HepG2 (cell line): ENCODE data around the gene ATP9A. TPM values are rescaled to one million over a fixed set of nuclear protein-coding genes. Genes with fewer than 3 reads are reported as not detected.
A peak's percentile ranks its signal among the peaks of the same experiment; 100 is the strongest.

ENCODE experiments used
- ARID4A ChIP-seq: sonication (generic); formaldehyde crosslinking; IDR thresholded peaks from 2 replicates; pipeline ENCODE4 v1.5.0; 2020; ENCODE audit warnings: mild to moderate bottlenecking, missing genetic modification reagents, borderline replicate concordance
- CREBL2 ChIP-seq: sonication (generic); formaldehyde crosslinking; IDR thresholded peaks from 2 replicates; pipeline ENCODE4 v1.8.1; 2023; ENCODE audit warnings: missing genetic modification reagents, mild to moderate bottlenecking, borderline replicate concordance
- DPF2 ChIP-seq: sonication (generic); formaldehyde crosslinking; IDR thresholded peaks from 2 replicates; pipeline ENCODE4 v1.4.0; 2020; ENCODE audit warnings: mild to moderate bottlenecking, low read depth, missing genetic modification reagents, borderline replicate concordance
- ETV5 ChIP-seq: IDR thresholded peaks from 2 replicates; pipeline ENCODE4 v1.6.1; 2018; ENCODE audit warnings: missing biosample characterization, missing genetic modification reagents, inconsistent platforms, borderline replicate concordance
- HNF4A ChIP-seq: sonication (generic); formaldehyde crosslinking; IDR thresholded peaks from 2 replicates; pipeline ENCODE4 v1.4.0; 2020; ENCODE audit warnings: missing genetic modification reagents
- SOX13 ChIP-seq, 3 experiments: fragments of 450-650 bp in 1 of 3; sonication (generic) in 1 of 3; formaldehyde crosslinking in 1 of 3; IDR thresholded peaks in 2 of 3; conservative IDR thresholded peaks in 1 of 3; 2 replicates each; pipeline versions ENCODE4 v1.5.0 to v1.6.1; 2016 to 2020; ENCODE audit warnings: antibody characterized with exemption in 1 of 3, mild to moderate bottlenecking in 1 of 3, missing compliant biosample characterization in 1 of 3, missing genetic modification reagents in 1 of 3, moderate library complexity in 1 of 3
- ZFP36L2 ChIP-seq: sonication (generic); formaldehyde crosslinking; IDR thresholded peaks from 2 replicates; pipeline ENCODE4 v1.4.0; 2020; ENCODE audit warnings: missing genetic modification reagents
- ZNF121 ChIP-seq: sonication (generic); formaldehyde crosslinking; IDR thresholded peaks from 2 replicates; pipeline ENCODE4 v1.5.0; 2020; ENCODE audit warnings: mild to moderate bottlenecking, missing genetic modification reagents
- ZNF256 ChIP-seq: sonication (generic); formaldehyde crosslinking; conservative IDR thresholded peaks from 2 replicates; pipeline ENCODE4 v1.4.0; 2020; ENCODE audit warnings: missing genetic modification reagents
- ZNF770 ChIP-seq: sonication (generic); formaldehyde crosslinking; IDR thresholded peaks from 2 replicates; pipeline ENCODE4 v1.5.0; 2020; ENCODE audit warnings: mild to moderate bottlenecking, missing genetic modification reagents
- polyA plus RNA-seq, 8 experiments: library from polyadenylated mRNA; depleted of rRNA in 3 of 8; stranded (reverse) in 7 of 8; unstranded in 1 of 8; fragments of >200 nt; fragmentation: Illumina TruSeq in 4 of 8; extraction: Trizol in 4 of 8; gene quantifications; 2 replicates each; pipeline versions ENCODE4 v1.2.1 to v1.2.3, GENCODE V29; 2011 to 2016; ENCODE audit warnings: low read depth in 4 of 8, missing spikeins in 1 of 8, mixed read lengths in 1 of 8; ENCODE audit not compliant: insufficient read depth in 1 of 8
- total RNA-seq, 5 experiments: library from RNA; depleted of rRNA; stranded (reverse); fragments of >200 nt; fragmentation: Illumina TruSeq; extraction: Trizol; gene quantifications; 2 replicates each; pipeline ENCODE4 v1.2.3, GENCODE V29; 2016; ENCODE audit warnings: low read depth in 1 of 5
- TF ChIP-seq, protein P1 (sequence below): sonication (generic); formaldehyde crosslinking; IDR thresholded peaks from 2 replicates; pipeline ENCODE4 v1.5.0; 2020; ENCODE audit warnings: mild to moderate bottlenecking, missing genetic modification reagents, moderate library complexity
- TF ChIP-seq, protein P2 (sequence below): fragments of 450-650 bp; IDR thresholded peaks from 2 replicates; pipeline ENCODE4 v1.6.1; 2017; ENCODE audit warnings: mild to moderate bottlenecking

The ATP9A gene
- total and polyA plus RNA-seq, 2 of the 13 experiments (the other 11 are each of a cell fraction or from before 2014, with no cell fraction given), result 11.8 to 18.5 TPM

DNA sequence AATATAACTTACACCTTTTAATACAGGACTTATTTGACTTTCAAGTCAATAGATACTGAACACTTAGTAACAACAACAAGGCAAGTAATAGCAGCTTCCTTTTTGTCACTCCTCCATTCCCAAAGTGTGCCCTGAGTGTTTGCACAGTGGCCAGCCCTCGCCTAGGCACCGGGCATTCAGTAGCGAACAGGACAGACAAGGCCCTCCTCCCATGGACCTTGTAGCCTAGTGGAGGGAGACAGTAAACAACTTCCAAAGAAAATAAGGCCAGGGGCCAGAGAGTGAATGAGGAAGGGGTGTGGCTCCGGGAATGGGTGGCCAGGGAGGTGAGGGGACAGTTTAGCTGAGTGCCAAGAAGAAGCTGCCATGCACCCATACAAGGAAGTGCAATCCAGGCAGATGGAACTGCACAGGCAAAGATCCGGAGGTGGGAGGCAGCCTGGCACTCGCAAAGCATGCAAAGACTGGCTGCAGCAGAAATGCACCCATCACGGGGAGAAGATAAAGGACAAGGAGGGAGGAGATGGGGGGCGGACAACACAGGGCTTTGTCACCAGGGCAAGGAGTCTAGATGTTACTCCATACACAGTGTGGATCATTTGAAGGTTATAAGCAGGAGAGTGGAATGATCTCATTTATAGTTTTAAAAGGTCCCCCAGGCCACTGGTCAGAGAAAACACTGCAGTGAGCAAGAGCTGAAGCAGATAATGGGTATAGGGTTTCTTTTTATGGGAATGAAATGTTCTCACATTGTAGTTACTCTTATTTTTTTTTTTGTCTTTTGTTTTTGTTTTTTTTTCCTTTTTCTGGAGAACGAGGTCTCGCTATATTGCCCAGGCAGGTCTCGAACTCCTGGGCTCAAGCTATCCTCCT lies 32.2 kb downstream of the ATP9A start (continued):
- TF ChIP-seq, protein P1, sequence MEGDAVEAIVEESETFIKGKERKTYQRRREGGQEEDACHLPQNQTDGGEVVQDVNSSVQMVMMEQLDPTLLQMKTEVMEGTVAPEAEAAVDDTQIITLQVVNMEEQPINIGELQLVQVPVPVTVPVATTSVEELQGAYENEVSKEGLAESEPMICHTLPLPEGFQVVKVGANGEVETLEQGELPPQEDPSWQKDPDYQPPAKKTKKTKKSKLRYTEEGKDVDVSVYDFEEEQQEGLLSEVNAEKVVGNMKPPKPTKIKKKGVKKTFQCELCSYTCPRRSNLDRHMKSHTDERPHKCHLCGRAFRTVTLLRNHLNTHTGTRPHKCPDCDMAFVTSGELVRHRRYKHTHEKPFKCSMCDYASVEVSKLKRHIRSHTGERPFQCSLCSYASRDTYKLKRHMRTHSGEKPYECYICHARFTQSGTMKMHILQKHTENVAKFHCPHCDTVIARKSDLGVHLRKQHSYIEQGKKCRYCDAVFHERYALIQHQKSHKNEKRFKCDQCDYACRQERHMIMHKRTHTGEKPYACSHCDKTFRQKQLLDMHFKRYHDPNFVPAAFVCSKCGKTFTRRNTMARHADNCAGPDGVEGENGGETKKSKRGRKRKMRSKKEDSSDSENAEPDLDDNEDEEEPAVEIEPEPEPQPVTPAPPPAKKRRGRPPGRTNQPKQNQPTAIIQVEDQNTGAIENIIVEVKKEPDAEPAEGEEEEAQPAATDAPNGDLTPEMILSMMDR, result 0 out of 2 replicates have a peak, but pooled peaks have one; percentile 16
- TF ChIP-seq HNF4A (CRISPR knock-in tag), result peak; percentile 58; the same call in 1 of the 2 replicates
- TF ChIP-seq DPF2 (CRISPR knock-in tag), result peak; percentile 62; the same call in 1 of the 2 replicates
- peak; percentile 48; the same call in 1 of the 2 replicates for TF ChIP-seq ETV5 (CRISPR knock-in tag)
- no peak for TF ChIP-seq ZNF256 (CRISPR knock-in tag)
- TF ChIP-seq ZFP36L2 (CRISPR knock-in tag), result no peak
- no peak for TF ChIP-seq CREBL2 (CRISPR knock-in tag)
- TF ChIP-seq SOX13 (IDR thresholded peaks at IDR 0.05), result no peak
- peak in 1 of 2 experiments; percentile 66; a peak in 2 of 4 replicates for TF ChIP-seq SOX13 (CRISPR knock-in tag; conservative IDR thresholded peaks at IDR 0.05 in 1 of 2, IDR thresholded peaks at IDR 0.05 in 1 of 2)
- peak; percentile 25; the same call in 1 of the 2 replicates for TF ChIP-seq ARID4A (CRISPR knock-in tag)
- TF ChIP-seq, protein P2, sequence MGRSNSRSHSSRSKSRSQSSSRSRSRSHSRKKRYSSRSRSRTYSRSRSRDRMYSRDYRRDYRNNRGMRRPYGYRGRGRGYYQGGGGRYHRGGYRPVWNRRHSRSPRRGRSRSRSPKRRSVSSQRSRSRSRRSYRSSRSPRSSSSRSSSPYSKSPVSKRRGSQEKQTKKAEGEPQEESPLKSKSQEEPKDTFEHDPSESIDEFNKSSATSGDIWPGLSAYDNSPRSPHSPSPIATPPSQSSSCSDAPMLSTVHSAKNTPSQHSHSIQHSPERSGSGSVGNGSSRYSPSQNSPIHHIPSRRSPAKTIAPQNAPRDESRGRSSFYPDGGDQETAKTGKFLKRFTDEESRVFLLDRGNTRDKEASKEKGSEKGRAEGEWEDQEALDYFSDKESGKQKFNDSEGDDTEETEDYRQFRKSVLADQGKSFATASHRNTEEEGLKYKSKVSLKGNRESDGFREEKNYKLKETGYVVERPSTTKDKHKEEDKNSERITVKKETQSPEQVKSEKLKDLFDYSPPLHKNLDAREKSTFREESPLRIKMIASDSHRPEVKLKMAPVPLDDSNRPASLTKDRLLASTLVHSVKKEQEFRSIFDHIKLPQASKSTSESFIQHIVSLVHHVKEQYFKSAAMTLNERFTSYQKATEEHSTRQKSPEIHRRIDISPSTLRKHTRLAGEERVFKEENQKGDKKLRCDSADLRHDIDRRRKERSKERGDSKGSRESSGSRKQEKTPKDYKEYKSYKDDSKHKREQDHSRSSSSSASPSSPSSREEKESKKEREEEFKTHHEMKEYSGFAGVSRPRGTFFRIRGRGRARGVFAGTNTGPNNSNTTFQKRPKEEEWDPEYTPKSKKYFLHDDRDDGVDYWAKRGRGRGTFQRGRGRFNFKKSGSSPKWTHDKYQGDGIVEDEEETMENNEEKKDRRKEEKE, result no peak
- TF ChIP-seq ZNF121 (CRISPR knock-in tag), result 0 out of 2 replicates have a peak, but pooled peaks have one; percentile 17
- TF ChIP-seq ZNF770, result peak; percentile 50; the same call in 1 of the 2 replicates
